GM12878 (cell line): ENCODE data around the gene OR4L1. TPM values are rescaled to one million over a fixed set of nuclear protein-coding genes. Genes with fewer than 3 reads are reported as not detected.

Source experiments
- polyA plus RNA-seq, 11 experiments: library from polyadenylated mRNA; depleted of rRNA in 4 of 11; unstranded in 6 of 11; stranded (reverse) in 5 of 11; fragments of >200 nt; fragmentation: Nextera tagmentation in 4 of 11; fragmentation: Illumina TruSeq in 1 of 11; extraction: Ambion mirVana in 4 of 11; extraction: Trizol in 1 of 11; gene quantifications; 1 replicate in 1 of 11; 2 replicates in 10 of 11; pipeline versions ENCODE4 v1.2.1 to v1.2.3, GENCODE V29; 2011 to 2016; ENCODE audit warnings: inconsistent platforms in 2 of 11, missing spikeins in 2 of 11, low read depth in 1 of 11
- small RNA-seq: library from RNA; depleted of rRNA; stranded (forward); fragments of <200 nt; gene quantifications from one replicate; pipeline ENCODE3, GENCODE V24; 2014
- total RNA-seq, 4 experiments: library from RNA; depleted of rRNA in 3 of 4; stranded (reverse); fragments of >200 nt in 3 of 4; fragmentation: Illumina TruSeq in 1 of 4; extraction: Trizol in 1 of 4; gene quantifications; 2 replicates each; pipeline versions ENCODE4 v1.2.1 to v1.2.3, GENCODE V29; 2013 to 2021

OR4L1 gene
- total and polyA plus RNA-seq, 10 of the 15 experiments (the other 5 are each of a cell fraction or from before 2014, with no cell fraction given), result not detected

Small RNAs within 50 kb of the gene (small RNA-seq; reads per million reads assigned to genes)
- gene RNA5SP380, result not detected

Other genes starting within 250 kb of the OR4L1 start
Only the 7 nearest of the 14 such genes appear.
- not detected in 2 replicates for gene OR4K1, start 129.1 kb upstream of the OR4L1 start, total RNA-seq (2014; rRNA removed)
- not detected in 2 replicates for gene OR4K1, start 129.1 kb upstream of the OR4L1 start, total RNA-seq (2014; rRNA removed; fragmentation: Illumina TruSeq; extraction: Trizol)
- gene OR4K1, start 129.1 kb upstream of the OR4L1 start, total RNA-seq (2021), result not detected in 2 replicates
- not detected in 2 replicates for gene OR4K1, start 129.1 kb upstream of the OR4L1 start, polyA plus RNA-seq (2011; rRNA removed)
- not detected in 2 replicates for gene OR4K1, start 129.1 kb upstream of the OR4L1 start, polyA plus RNA-seq (2014; fragmentation: Illumina TruSeq; extraction: Trizol)
- not detected for gene OR4K1, start 129.1 kb upstream of the OR4L1 start, polyA plus RNA-seq (2014; fragmentation: Nextera tagmentation; extraction: Ambion mirVana)
- not detected in 2 replicates for gene OR4K1, start 129.1 kb upstream of the OR4L1 start, polyA plus RNA-seq (2014; rRNA removed)
- gene OR4K1, start 129.1 kb upstream of the OR4L1 start, polyA plus RNA-seq (2016; fragmentation: Nextera tagmentation; extraction: Ambion mirVana), result not detected
- not detected in 2 replicates for gene OR4K15, start 84.5 kb upstream of the OR4L1 start, total RNA-seq (2014; rRNA removed)
- gene OR4K15, start 84.5 kb upstream of the OR4L1 start, total RNA-seq (2014; rRNA removed; fragmentation: Illumina TruSeq; extraction: Trizol), result not detected in 2 replicates
- gene OR4K15, start 84.5 kb upstream of the OR4L1 start, total RNA-seq (2021), result not detected in 2 replicates
- not detected in 2 replicates for gene OR4K15, start 84.5 kb upstream of the OR4L1 start, polyA plus RNA-seq (2011; rRNA removed)
- not detected in 2 replicates for gene OR4K15, start 84.5 kb upstream of the OR4L1 start, polyA plus RNA-seq (2014; fragmentation: Illumina TruSeq; extraction: Trizol)
- gene OR4K15, start 84.5 kb upstream of the OR4L1 start, polyA plus RNA-seq (2014; fragmentation: Nextera tagmentation; extraction: Ambion mirVana), result not detected
- gene OR4K15, start 84.5 kb upstream of the OR4L1 start, polyA plus RNA-seq (2014; rRNA removed), result not detected in 2 replicates
- not detected for gene OR4K15, start 84.5 kb upstream of the OR4L1 start, polyA plus RNA-seq (2016; fragmentation: Nextera tagmentation; extraction: Ambion mirVana)
- not detected in 2 replicates for gene OR4Q2, start 57.9 kb upstream of the OR4L1 start, total RNA-seq (2014; rRNA removed)
- gene OR4Q2, start 57.9 kb upstream of the OR4L1 start, total RNA-seq (2014; rRNA removed; fragmentation: Illumina TruSeq; extraction: Trizol), result not detected in 2 replicates
- gene OR4Q2, start 57.9 kb upstream of the OR4L1 start, total RNA-seq (2021), result not detected in 2 replicates
- gene OR4Q2, start 57.9 kb upstream of the OR4L1 start, polyA plus RNA-seq (2011; rRNA removed), result not detected in 2 replicates
- gene OR4Q2, start 57.9 kb upstream of the OR4L1 start, polyA plus RNA-seq (2014; fragmentation: Illumina TruSeq; extraction: Trizol), result not detected in 2 replicates
- not detected for gene OR4Q2, start 57.9 kb upstream of the OR4L1 start, polyA plus RNA-seq (2014; fragmentation: Nextera tagmentation; extraction: Ambion mirVana)
- not detected in 2 replicates for gene OR4Q2, start 57.9 kb upstream of the OR4L1 start, polyA plus RNA-seq (2014; rRNA removed)
- not detected for gene OR4Q2, start 57.9 kb upstream of the OR4L1 start, polyA plus RNA-seq (2016; fragmentation: Nextera tagmentation; extraction: Ambion mirVana)
- gene OR4K14, start 40.7 kb upstream of the OR4L1 start, total RNA-seq (2014; rRNA removed), result not detected in 2 replicates
- gene OR4K14, start 40.7 kb upstream of the OR4L1 start, total RNA-seq (2014; rRNA removed; fragmentation: Illumina TruSeq; extraction: Trizol), result not detected in 2 replicates
- gene OR4K14, start 40.7 kb upstream of the OR4L1 start, total RNA-seq (2021), result not detected in 2 replicates
- not detected in 2 replicates for gene OR4K14, start 40.7 kb upstream of the OR4L1 start, polyA plus RNA-seq (2011; rRNA removed)
- gene OR4K14, start 40.7 kb upstream of the OR4L1 start, polyA plus RNA-seq (2014; fragmentation: Illumina TruSeq; extraction: Trizol), result not detected in 2 replicates
- gene OR4K14, start 40.7 kb upstream of the OR4L1 start, polyA plus RNA-seq (2014; fragmentation: Nextera tagmentation; extraction: Ambion mirVana), result not detected
- gene OR4K14, start 40.7 kb upstream of the OR4L1 start, polyA plus RNA-seq (2014; rRNA removed), result not detected in 2 replicates
- not detected for gene OR4K14, start 40.7 kb upstream of the OR4L1 start, polyA plus RNA-seq (2016; fragmentation: Nextera tagmentation; extraction: Ambion mirVana)
- not detected in 2 replicates for gene OR4K13, start 24.0 kb upstream of the OR4L1 start, total RNA-seq (2014; rRNA removed)
- gene OR4K13, start 24.0 kb upstream of the OR4L1 start, total RNA-seq (2014; rRNA removed; fragmentation: Illumina TruSeq; extraction: Trizol), result not detected in 2 replicates
- not detected in 2 replicates for gene OR4K13, start 24.0 kb upstream of the OR4L1 start, total RNA-seq (2021)
- not detected in 2 replicates for gene OR4K13, start 24.0 kb upstream of the OR4L1 start, polyA plus RNA-seq (2011; rRNA removed)
- gene OR4K13, start 24.0 kb upstream of the OR4L1 start, polyA plus RNA-seq (2014; fragmentation: Illumina TruSeq; extraction: Trizol), result not detected in 2 replicates
- gene OR4K13, start 24.0 kb upstream of the OR4L1 start, polyA plus RNA-seq (2014; fragmentation: Nextera tagmentation; extraction: Ambion mirVana), result not detected
- gene OR4K13, start 24.0 kb upstream of the OR4L1 start, polyA plus RNA-seq (2014; rRNA removed), result not detected in 2 replicates
- not detected for gene OR4K13, start 24.0 kb upstream of the OR4L1 start, polyA plus RNA-seq (2016; fragmentation: Nextera tagmentation; extraction: Ambion mirVana)
- not detected in 2 replicates for gene OR4K17, start 50.7 kb downstream of the OR4L1 start, total RNA-seq (2014; rRNA removed)
- gene OR4K17, start 50.7 kb downstream of the OR4L1 start, total RNA-seq (2014; rRNA removed; fragmentation: Illumina TruSeq; extraction: Trizol), result not detected in 2 replicates
- gene OR4K17, start 50.7 kb downstream of the OR4L1 start, total RNA-seq (2021), result not detected in 2 replicates
- not detected in 2 replicates for gene OR4K17, start 50.7 kb downstream of the OR4L1 start, polyA plus RNA-seq (2011; rRNA removed)
- gene OR4K17, start 50.7 kb downstream of the OR4L1 start, polyA plus RNA-seq (2014; fragmentation: Illumina TruSeq; extraction: Trizol), result not detected in 2 replicates
- not detected for gene OR4K17, start 50.7 kb downstream of the OR4L1 start, polyA plus RNA-seq (2014; fragmentation: Nextera tagmentation; extraction: Ambion mirVana)
- not detected in 2 replicates for gene OR4K17, start 50.7 kb downstream of the OR4L1 start, polyA plus RNA-seq (2014; rRNA removed)
- gene OR4K17, start 50.7 kb downstream of the OR4L1 start, polyA plus RNA-seq (2016; fragmentation: Nextera tagmentation; extraction: Ambion mirVana), result not detected
- not detected in 2 replicates for gene OR4N5, start 78.8 kb downstream of the OR4L1 start, total RNA-seq (2014; rRNA removed)
- gene OR4N5, start 78.8 kb downstream of the OR4L1 start, total RNA-seq (2014; rRNA removed; fragmentation: Illumina TruSeq; extraction: Trizol), result not detected in 2 replicates
- not detected in 2 replicates for gene OR4N5, start 78.8 kb downstream of the OR4L1 start, total RNA-seq (2021)
- not detected in 2 replicates for gene OR4N5, start 78.8 kb downstream of the OR4L1 start, polyA plus RNA-seq (2011; rRNA removed)
- not detected in 2 replicates for gene OR4N5, start 78.8 kb downstream of the OR4L1 start, polyA plus RNA-seq (2014; fragmentation: Illumina TruSeq; extraction: Trizol)
- gene OR4N5, start 78.8 kb downstream of the OR4L1 start, polyA plus RNA-seq (2014; fragmentation: Nextera tagmentation; extraction: Ambion mirVana), result not detected
- not detected in 2 replicates for gene OR4N5, start 78.8 kb downstream of the OR4L1 start, polyA plus RNA-seq (2014; rRNA removed)
- not detected for gene OR4N5, start 78.8 kb downstream of the OR4L1 start, polyA plus RNA-seq (2016; fragmentation: Nextera tagmentation; extraction: Ambion mirVana)